AG08396 (cell line): Measurements from ENCODE around the gene SERINC1.

Source experiments
- DNase-seq: peaks from one replicate; pipeline ENCODE4 v3.0.0; 2012; ENCODE audit warnings: low spot score, mixed read lengths

The SERINC1 gene

GRCh38 chr6:122432816-122433215 is 38.8 kb downstream of the SERINC1 start:
- no peak for DNase-seq

GRCh38 chr6:122431780-122432179 is 39.8 kb downstream of the SERINC1 start:
- no peak for DNase-seq

- no peak for DNase-seq
Measured at GRCh38 chr6:122429323-122429722, 42.3 kb downstream of the SERINC1 start.

- no peak for DNase-seq
Measured at GRCh38 chr6:122428781-122429180, 42.8 kb downstream of the SERINC1 start.

- DNase-seq, result no peak
Measured at GRCh38 chr6:122426597-122426996, 45.0 kb downstream of the SERINC1 start.

GRCh38 chr6:122423734-122424133 is 47.9 kb downstream of the SERINC1 start:
- DNase-seq, result no peak

- no peak for DNase-seq
Measured at GRCh38 chr6:122422614-122423267, 48.9 kb downstream of the SERINC1 start.

- DNase-seq, result no peak
Measured at GRCh38 chr6:122422003-122422402, 49.6 kb downstream of the SERINC1 start.

GRCh38 chr6:122416825-122417224 is 54.8 kb downstream of the SERINC1 start:
- DNase-seq, result no peak

- no peak for DNase-seq
Measured at GRCh38 chr6:122412001-122412400, 59.6 kb downstream of the SERINC1 start.

- DNase-seq, result no peak
Measured at GRCh38 chr6:122408702-122409458, 62.7 kb downstream of the SERINC1 start.

GRCh38 chr6:122408240-122408639 is 63.4 kb downstream of the SERINC1 start:
- DNase-seq, result no peak

- DNase-seq, result no peak
Measured at GRCh38 chr6:122407712-122408111, 63.9 kb downstream of the SERINC1 start.

- DNase-seq, result no peak
Measured at GRCh38 chr6:122406187-122406586, 65.4 kb downstream of the SERINC1 start.

- peak; percentile 14 for DNase-seq
Measured at GRCh38 chr6:122405417-122405816, 66.2 kb downstream of the SERINC1 start.

GRCh38 chr6:122404444-122404843 is 67.2 kb downstream of the SERINC1 start:
- no peak for DNase-seq

GRCh38 chr6:122401104-122401503 is 70.5 kb downstream of the SERINC1 start:
- no peak for DNase-seq

GRCh38 chr6:122400462-122401089 is 71.0 kb downstream of the SERINC1 start:
- DNase-seq, result no peak

- no peak for DNase-seq
Measured at GRCh38 chr6:122400121-122400450, 71.5 kb downstream of the SERINC1 start.

GRCh38 chr6:122399348-122400120 is 72.1 kb downstream of the SERINC1 start, which contains the start of gene HSF2:
HSF2 (plus strand) TSS chr6:122399652; CDS start chr6:122399738, 86 bp downstream.
- peak; percentile 96 for DNase-seq

GRCh38 chr6:122399055-122399347 is 72.6 kb downstream of the SERINC1 start:
- no peak for DNase-seq

GRCh38 chr6:122394016-122394415 is 77.6 kb downstream of the SERINC1 start:
- no peak for DNase-seq
